ENCODE measurements around the gene MAP2K7.

DNA sequence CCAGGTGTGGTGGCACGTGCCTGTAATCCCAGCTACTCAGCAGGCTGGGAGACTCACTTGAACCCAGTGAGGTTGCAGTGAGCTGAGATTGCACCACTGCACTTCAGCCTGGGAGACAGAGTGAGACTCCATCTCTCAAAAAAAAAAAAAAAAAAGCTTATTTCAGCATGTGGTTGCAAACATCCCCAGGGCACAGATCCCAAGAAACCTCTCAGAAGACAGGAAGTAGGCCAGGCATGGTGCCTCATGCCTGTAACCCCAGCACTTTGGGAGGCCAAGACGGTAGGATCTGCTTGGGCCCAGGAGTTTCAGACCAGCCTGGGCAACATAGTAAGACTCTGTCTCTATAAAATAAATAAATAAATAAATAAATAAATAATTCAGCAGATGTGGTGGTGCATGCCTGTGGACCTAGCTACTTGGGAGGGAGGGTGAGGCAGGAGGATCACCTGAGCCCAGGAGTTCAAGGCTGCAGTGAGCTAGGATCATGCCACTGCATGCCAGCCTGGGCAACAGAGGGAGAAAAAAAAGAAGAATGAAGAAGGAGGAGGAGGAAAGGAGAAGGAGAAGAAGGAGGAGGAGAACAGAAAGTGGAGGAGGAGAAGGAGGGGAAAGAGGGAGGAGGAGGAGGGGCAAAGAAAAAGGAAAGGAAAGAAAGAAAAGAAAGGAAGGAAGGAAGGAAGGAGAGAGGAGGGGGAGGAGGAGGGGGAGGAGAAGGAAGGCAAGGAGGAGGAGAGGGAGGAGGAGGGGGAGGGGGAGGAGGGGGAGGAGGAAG, 19.7 kb upstream of the MAP2K7 start:
- no peak for TF ChIP-seq CTCF (IDR thresholded peaks at IDR 0.05 in 2 of 3, conservative IDR thresholded peaks at IDR 0.05 in 1 of 3; ENCODE audit: borderline replicate concordance in 1 of 3, insufficient read depth in 1 of 3, low read depth in 2 of 3, low read length in 2 of 3)
- no peak for TF ChIP-seq MAX (IDR thresholded peaks at IDR 0.05)
- TF ChIP-seq POLR2AphosphoS5 (IDR thresholded peaks at IDR 0.05; ENCODE audit: low read depth, low read length): no peak
- no peak for TF ChIP-seq REST (IDR thresholded peaks at IDR 0.05; ENCODE audit: low read depth)
- TF ChIP-seq EZH2 (IDR thresholded peaks at IDR 0.05): no peak
- no peak for TF ChIP-seq POLR2A (IDR thresholded peaks at IDR 0.05; ENCODE audit: borderline replicate concordance, extremely low read depth, insufficient read depth, insufficient read length)
- no peak for TF ChIP-seq ZNF274 (IDR thresholded peaks at IDR 0.05; ENCODE audit: low read depth, low read length)

Measured in HCT116 (cell line).